Endothelial cell of umbilical vein (primary cell): ENCODE results near the gene RNF217.

Source experiments
- EZH2 ChIP-seq: IDR thresholded peaks from 2 replicates; pipeline ENCODE4 v1.6.1; 2012; ENCODE audit warnings: borderline replicate concordance, low read depth, mild to moderate bottlenecking, moderate library complexity, low read length, inconsistent platforms; ENCODE audit not compliant: severe bottlenecking
- FOS ChIP-seq: IDR thresholded peaks from 2 replicates; pipeline ENCODE4 v1.6.1; 2011; ENCODE audit warnings: mild to moderate bottlenecking, low read length, moderate library complexity, borderline replicate concordance; ENCODE audit not compliant: insufficient read depth
- JUN ChIP-seq: IDR thresholded peaks from 2 replicates; pipeline ENCODE4 v1.6.1; 2011; ENCODE audit warnings: borderline replicate concordance, low read depth; ENCODE audit not compliant: insufficient read length, insufficient read depth
- MYC ChIP-seq: IDR thresholded peaks from one replicate; pipeline ENCODE4 v1.6.1; 2011; ENCODE audit warnings: mild to moderate bottlenecking, low read depth, low read length
- POLR2A ChIP-seq: IDR thresholded peaks from 2 replicates; pipeline ENCODE4 v1.6.1; 2012; ENCODE audit warnings: low read depth, mild to moderate bottlenecking, control low read depth, low read length
- POLR2AphosphoS5 ChIP-seq: IDR thresholded peaks from 2 replicates; pipeline ENCODE4 v1.6.1; 2012; ENCODE audit warnings: low read depth, mild to moderate bottlenecking, control low read depth, low read length, moderate library complexity; ENCODE audit not compliant: insufficient read depth
- TF ChIP-seq, protein P1 (sequence below): IDR thresholded peaks from 2 replicates; pipeline ENCODE4 v1.6.1; 2011; ENCODE audit not compliant: insufficient read depth, insufficient read length
- TF ChIP-seq, protein P2 (sequence below), 2 donors: IDR thresholded peaks; 1 replicate in 1 of 2; 2 replicates in 1 of 2; pipeline ENCODE4 v1.5.1; 2011; ENCODE audit warnings: low read length in 2 of 2, mild to moderate bottlenecking in 2 of 2, moderate library complexity in 2 of 2, control low read depth in 1 of 2, inconsistent platforms in 1 of 2, low read depth in 1 of 2; ENCODE audit not compliant: insufficient read depth in 1 of 2; ENCODE audit errors: extremely low read depth in 1 of 2

DNA sequence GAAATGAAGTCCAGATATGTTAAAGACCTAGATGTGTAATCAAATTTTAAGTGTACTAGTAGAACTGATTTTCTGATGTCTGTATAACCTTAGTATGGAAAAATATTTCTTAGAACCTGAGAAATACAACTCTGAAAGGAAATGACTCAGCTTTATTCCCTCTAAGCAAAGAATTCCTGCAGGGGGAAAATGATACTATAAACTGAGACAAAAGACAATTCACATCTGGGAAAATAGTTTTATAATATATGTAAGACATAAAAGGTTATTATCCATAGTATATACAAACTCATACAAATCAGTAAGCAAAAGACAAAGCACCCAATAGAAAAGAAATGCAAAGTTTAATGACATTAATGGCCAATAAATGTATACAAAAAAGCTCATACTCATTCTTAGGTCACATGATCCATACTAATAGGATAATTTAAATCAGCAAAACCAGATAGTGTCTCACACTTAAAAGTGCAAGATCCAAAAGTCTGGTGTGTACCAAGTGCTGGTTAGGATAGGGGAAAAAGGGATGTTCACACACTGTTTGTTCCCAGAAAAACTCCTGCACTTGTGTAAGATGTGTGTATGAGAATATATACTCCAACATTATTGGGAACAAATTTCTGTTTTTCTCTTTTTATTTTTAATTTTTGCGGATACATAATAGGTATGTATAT, 22.6 kb downstream of the RNF217 start:
- TF ChIP-seq, protein P1, sequence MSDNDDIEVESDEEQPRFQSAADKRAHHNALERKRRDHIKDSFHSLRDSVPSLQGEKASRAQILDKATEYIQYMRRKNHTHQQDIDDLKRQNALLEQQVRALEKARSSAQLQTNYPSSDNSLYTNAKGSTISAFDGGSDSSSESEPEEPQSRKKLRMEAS = no peak
- TF ChIP-seq, protein P2, sequence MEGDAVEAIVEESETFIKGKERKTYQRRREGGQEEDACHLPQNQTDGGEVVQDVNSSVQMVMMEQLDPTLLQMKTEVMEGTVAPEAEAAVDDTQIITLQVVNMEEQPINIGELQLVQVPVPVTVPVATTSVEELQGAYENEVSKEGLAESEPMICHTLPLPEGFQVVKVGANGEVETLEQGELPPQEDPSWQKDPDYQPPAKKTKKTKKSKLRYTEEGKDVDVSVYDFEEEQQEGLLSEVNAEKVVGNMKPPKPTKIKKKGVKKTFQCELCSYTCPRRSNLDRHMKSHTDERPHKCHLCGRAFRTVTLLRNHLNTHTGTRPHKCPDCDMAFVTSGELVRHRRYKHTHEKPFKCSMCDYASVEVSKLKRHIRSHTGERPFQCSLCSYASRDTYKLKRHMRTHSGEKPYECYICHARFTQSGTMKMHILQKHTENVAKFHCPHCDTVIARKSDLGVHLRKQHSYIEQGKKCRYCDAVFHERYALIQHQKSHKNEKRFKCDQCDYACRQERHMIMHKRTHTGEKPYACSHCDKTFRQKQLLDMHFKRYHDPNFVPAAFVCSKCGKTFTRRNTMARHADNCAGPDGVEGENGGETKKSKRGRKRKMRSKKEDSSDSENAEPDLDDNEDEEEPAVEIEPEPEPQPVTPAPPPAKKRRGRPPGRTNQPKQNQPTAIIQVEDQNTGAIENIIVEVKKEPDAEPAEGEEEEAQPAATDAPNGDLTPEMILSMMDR (IDR thresholded peaks at IDR 0.05; ENCODE audit: extremely low read depth in 1 of 2, insufficient read depth in 1 of 2, low read depth in 1 of 2, low read length in 2 of 2) = no peak
- no peak for TF ChIP-seq POLR2A
- TF ChIP-seq EZH2 = no peak
- no peak for TF ChIP-seq MYC
- no peak for TF ChIP-seq POLR2AphosphoS5
- peak; percentile 74 for TF ChIP-seq FOS
- TF ChIP-seq JUN = peak; percentile 67
